ENCODE data around the gene PLA2G7. TPM values are rescaled to one million over a fixed set of nuclear protein-coding genes. Genes with fewer than 3 reads are reported as not detected.

PLA2G7 gene
- total RNA-seq, 4 donors from 2014 or later = 0.26 to 0.29 TPM; not detected in 2

GRCh38 chr6:46730921-46731461 is 4.2 kb downstream of the PLA2G7 start:
- no peak for TF ChIP-seq POLR2A (IDR thresholded peaks at IDR 0.05; ENCODE audit: low read depth)
- TF ChIP-seq CTCF (IDR thresholded peaks at IDR 0.05) = no peak
- TF ChIP-seq EP300 (IDR thresholded peaks at IDR 0.05) = no peak
- no peak for TF ChIP-seq POLR2AphosphoS5 (IDR thresholded peaks at IDR 0.05)
- intact Hi-C loops (cut with DNase I) = no loop called here

DNA sequence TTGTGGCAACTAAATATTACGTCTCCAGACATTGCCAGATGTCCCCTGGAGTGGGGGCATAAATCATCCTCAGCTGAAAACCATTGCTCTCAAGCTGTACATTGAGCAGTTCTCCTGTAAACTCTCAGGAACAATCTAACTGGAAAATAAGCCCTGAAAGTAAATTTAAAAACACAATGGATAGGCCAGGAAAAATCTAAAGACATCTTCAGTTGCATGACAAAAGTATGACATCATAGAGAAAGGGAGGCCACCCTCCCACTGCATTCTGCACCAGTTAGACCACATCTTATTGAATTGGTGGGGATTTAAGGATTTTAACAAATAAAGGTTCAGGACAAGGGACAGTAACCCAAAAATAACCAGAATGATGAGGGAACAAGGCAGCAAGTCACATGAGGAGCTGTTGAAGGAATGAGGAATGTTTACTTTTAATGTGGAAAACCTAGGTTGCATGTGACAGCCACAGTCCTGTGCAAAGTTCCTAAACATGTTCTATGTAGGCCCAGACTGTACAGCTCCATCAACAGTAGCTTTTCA is 5.3 kb downstream of the PLA2G7 start:
- WGBS = 63% methylated on average over 1 of the region's 1 CpG
- Histone ChIP-seq H3K27ac (replicated peaks in 1 of 4) (no peak overlapping the region), H3K4me1 (peaks cover under 1 to 8% (median 6%) of the 10 kb centered on the region in 4 donors), H3K27me3 (peaks cover 0 to 5% (median 1%) of the 10 kb centered on the region in 4 donors), H3K36me3 (no peaks in the 10 kb centered on the region), H3K9me3 (no peaks in the 10 kb centered on the region), H3K4me3 (no peak overlapping the region)
- no peak for DNase-seq (ENCODE audit: extremely low spot score)
- TF ChIP-seq EP300 (IDR thresholded peaks at IDR 0.05) (no peak), POLR2AphosphoS5 (IDR thresholded peaks at IDR 0.05) (no peak), POLR2A (IDR thresholded peaks at IDR 0.05; ENCODE audit: low read depth) (no peak), CTCF (IDR thresholded peaks at IDR 0.05) (no peak)
- intact Hi-C loops (cut with DNase I) = no loop called here

More at GRCh38 chr6:46730921-46731461, 4.2 kb downstream of the PLA2G7 start:
- peak; percentile 19 for DNase-seq (ENCODE audit: extremely low spot score)
- H3K27ac ChIP-seq (replicated peaks in 1 of 4) = no peak overlapping the region
- peaks cover 0 to 17% (median 8%) of the 10 kb centered on the region in 4 donors for H3K27me3 ChIP-seq
- peaks cover 8 to 18% (median 16%) of the 10 kb centered on the region in 4 donors for H3K4me1 ChIP-seq
- no peaks in the 10 kb centered on the region for H3K36me3 ChIP-seq
- no peaks in the 10 kb centered on the region for H3K9me3 ChIP-seq
- 65% methylated on average over 4 of the region's 4 CpGs for WGBS
- H3K4me3 ChIP-seq = no peak overlapping the region

- intact Hi-C loops (cut with DNase I) = no loop called here
- TF ChIP-seq CTCF (IDR thresholded peaks at IDR 0.05) = no peak
- TF ChIP-seq POLR2AphosphoS5 (IDR thresholded peaks at IDR 0.05) = no peak
- H3K4me3 ChIP-seq = no peak overlapping the region
- no peak for DNase-seq (ENCODE audit: extremely low spot score)
- H3K27me3 ChIP-seq = no peaks in the 10 kb centered on the region
- no peaks in the 10 kb centered on the region for H3K9me3 ChIP-seq
- 100% methylated on average over 1 of the region's 1 CpG for WGBS
- no peak overlapping the region for H3K27ac ChIP-seq (replicated peaks in 1 of 4)
- H3K36me3 ChIP-seq = no peaks in the 10 kb centered on the region
- no peaks in the 10 kb centered on the region for H3K4me1 ChIP-seq
Measured at GRCh38 chr6:46720401-46720800, 14.8 kb downstream of the PLA2G7 start.

DNA sequence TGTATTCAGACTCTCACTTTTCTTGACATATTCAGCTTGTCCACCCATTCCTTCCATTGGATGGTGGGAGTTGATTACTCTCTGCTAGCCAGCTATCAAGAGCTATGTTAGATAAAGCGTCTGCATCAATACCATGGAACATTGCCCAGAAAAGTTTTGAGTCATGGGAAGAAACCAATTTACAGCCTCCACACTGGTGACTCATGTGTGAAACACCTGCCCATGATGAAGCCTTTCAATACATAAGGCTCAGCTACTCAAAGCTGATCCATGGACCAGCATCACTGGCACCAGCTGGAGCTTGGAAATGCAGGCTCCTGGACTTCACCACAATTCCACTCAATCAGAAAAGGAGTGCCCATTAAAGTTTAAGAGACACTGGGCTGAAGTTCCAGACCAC is 16.1 kb downstream of the PLA2G7 start:
- intact Hi-C loops (cut with DNase I) = no loop called here
- Histone ChIP-seq H3K36me3 (no peaks in the 10 kb centered on the region), H3K4me1 (no peaks in the 10 kb centered on the region), H3K9me3 (no peaks in the 10 kb centered on the region), H3K27me3 (no peaks in the 10 kb centered on the region), H3K4me3 (no peak overlapping the region), H3K27ac (replicated peaks in 1 of 4) (no peak overlapping the region)
- TF ChIP-seq POLR2AphosphoS5 (IDR thresholded peaks at IDR 0.05) (no peak), CTCF (IDR thresholded peaks at IDR 0.05) (no peak), POLR2A (IDR thresholded peaks at IDR 0.05; ENCODE audit: low read depth) (no peak), EP300 (IDR thresholded peaks at IDR 0.05) (no peak)
- 63% methylated on average over 1 of the region's 1 CpG for WGBS
- no peak for DNase-seq (ENCODE audit: extremely low spot score)

GRCh38 chr6:46715141-46715540 is 20.0 kb downstream of the PLA2G7 start:
- intact Hi-C loops (cut with DNase I) = no loop called here
- H3K4me3 ChIP-seq = no peak overlapping the region
- no peaks in the 10 kb centered on the region for H3K9me3 ChIP-seq
- H3K4me1 ChIP-seq = no peaks in the 10 kb centered on the region
- TF ChIP-seq POLR2A (IDR thresholded peaks at IDR 0.05; ENCODE audit: low read depth) (no peak), POLR2AphosphoS5 (IDR thresholded peaks at IDR 0.05) (no peak), CTCF (IDR thresholded peaks at IDR 0.05) (no peak), EP300 (IDR thresholded peaks at IDR 0.05) (no peak)
- no peaks in the 10 kb centered on the region for H3K36me3 ChIP-seq
- H3K27me3 ChIP-seq = no peaks in the 10 kb centered on the region
- no peak for DNase-seq (ENCODE audit: extremely low spot score)
- no peak overlapping the region for H3K27ac ChIP-seq (replicated peaks in 1 of 4)

Data from esophagus muscularis mucosa (tissue), 4 donors.